Measurements from ENCODE around the gene KPNA4. TPM values are rescaled to one million over a fixed set of nuclear protein-coding genes. Genes with fewer than 3 reads are reported as not detected.
"Not testable (repeated sequence)": the region's sequence is repeated elsewhere in the genome, so short reads cannot be mapped to it uniquely, and the experiment has no call there.

KPNA4 gene
- polyA plus RNA-seq (ENCODE audit: low read depth in 6 of 6): 10 to 100 TPM in 4 of 6 donors, 1 to 10 TPM in 2; 6.2 to 11.1 (median 10.1) TPM

DNA sequence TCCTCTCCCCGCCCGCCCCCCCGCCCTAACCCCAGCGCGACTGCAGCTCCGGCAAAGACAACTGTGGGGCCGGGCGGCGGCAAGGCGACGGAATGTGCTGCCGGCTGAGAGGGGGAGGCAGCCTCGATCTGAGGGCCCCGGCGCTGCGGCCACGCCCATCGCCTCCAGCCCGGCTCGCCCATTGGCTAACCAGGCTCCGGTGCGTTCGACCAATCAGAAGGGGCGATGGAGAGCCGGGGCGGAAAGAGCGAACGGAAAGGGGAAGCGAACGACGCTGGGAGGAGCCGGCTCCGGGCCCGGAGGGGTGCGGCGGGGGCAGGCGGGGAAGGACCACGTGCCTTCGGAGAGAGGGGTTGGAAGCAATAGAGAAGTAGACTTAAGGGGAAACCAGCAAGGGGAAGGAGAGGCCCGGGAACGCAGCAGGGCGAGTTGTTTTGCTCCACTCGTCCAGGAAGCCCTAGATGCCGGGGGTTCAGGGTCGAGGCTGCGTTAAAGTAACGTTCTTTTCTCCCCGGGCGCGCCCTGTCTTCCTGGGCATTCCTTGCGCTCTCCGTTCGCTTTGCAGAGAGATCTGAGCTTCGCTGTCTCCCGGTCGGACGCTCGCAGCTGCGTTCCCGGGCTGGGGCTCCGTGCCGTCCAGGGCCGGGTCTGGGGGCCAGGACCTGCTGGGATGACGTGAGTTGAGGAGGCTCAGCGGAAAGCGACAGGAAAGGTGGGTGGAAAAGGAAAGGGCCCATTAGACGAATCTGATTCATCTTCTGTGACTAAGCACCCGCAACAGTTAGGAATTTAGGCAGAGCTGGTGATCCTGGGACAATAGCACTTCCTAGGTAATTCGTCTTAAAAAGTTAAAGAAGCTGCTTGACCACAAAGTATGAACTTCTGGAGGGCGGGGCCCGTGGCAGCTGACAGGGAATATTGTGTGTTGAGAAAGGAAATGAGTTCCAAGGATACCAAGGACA is at the start of gene KPNA4:
KPNA4 (minus strand) TSS at position 130 of the 962 bp plus-strand sequence. CDS start 289 bp downstream, outside the sequence.
- peak within 1 kb of the TSS; percentile 96 to 98 (median 97) for H3K27ac Mint-ChIP-seq
- peaks cover 7 to 10% of the 10 kb centered on the region in 2 donors for H3K36me3 Mint-ChIP-seq
- ATAC-seq (ENCODE audit: low read depth in 2 of 2) (peak; percentile 84), DNase-seq (peak; percentile 98)
- peaks cover 40 to 50% (median 48%) of the 10 kb centered on the region in 3 donors for H3K4me1 Mint-ChIP-seq
- H3K9me3 Mint-ChIP-seq: peaks cover 0 to 1% (median 0%) of the 10 kb centered on the region in 7 donors
- H3K4me3 Mint-ChIP-seq: peak within 1 kb of the TSS; percentile 94 to 99 (median 98)
- no peaks in the 10 kb centered on the region for H3K27me3 Mint-ChIP-seq

- ATAC-seq (ENCODE audit: low read depth in 2 of 2): no peak
- Mint-ChIP-seq H3K9me3 (peaks cover 0 to 4% (median 0%) of the 10 kb centered on the region in 7 donors), H3K4me3 (no peak overlapping the region), H3K27me3 (peaks cover 25 to 46% (median 42%) of the 10 kb centered on the region in 3 donors), H3K4me1 (no peaks in the 10 kb centered on the region), H3K36me3 (no peaks in the 10 kb centered on the region), H3K27ac (no peak overlapping the region)
- DNase-seq: no peak
These were observed 48.3 kb upstream of the KPNA4 start for GRCh38 chr3:160613661-160614060.

GRCh38 chr3:160612386-160613075 is 47.2 kb upstream of the KPNA4 start:
- Mint-ChIP-seq H3K4me1 (no peaks in the 10 kb centered on the region), H3K4me3 (no peak overlapping the region), H3K27ac (no peak overlapping the region), H3K36me3 (no peaks in the 10 kb centered on the region), H3K9me3 (peaks cover 0 to 4% (median 0%) of the 10 kb centered on the region in 7 donors), H3K27me3 (peaks cover 31 to 47% (median 42%) of the 10 kb centered on the region in 3 donors)
- no peak for ATAC-seq (ENCODE audit: low read depth in 2 of 2)
- no peak for DNase-seq

DNA sequence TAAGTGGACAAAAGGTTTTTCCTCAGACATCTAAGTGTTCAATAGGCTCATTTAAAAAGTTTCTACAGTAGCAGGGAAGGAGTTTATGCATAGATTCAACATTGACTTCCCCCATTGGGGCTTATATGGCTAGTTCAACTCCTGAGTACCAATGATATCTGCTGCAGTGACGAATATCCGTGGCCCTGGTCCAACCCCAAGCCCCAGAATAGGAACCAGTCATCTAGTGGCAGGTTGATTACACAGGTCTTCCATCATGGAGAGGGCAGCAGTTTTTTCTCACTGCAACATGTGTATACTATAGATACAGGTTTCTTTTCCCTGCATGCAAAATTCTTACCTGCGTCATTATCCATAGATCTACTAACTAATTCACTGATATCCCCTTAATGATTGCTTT is 45.8 kb upstream of the KPNA4 start:
- H3K4me3 Mint-ChIP-seq: no peak overlapping the region
- H3K9me3 Mint-ChIP-seq: peaks cover 0 to 4% (median 0%) of the 10 kb centered on the region in 7 donors
- ATAC-seq (ENCODE audit: low read depth in 2 of 2) (no peak), DNase-seq (no peak)
- H3K27me3 Mint-ChIP-seq: peaks cover 33 to 47% (median 36%) of the 10 kb centered on the region in 3 donors
- no peaks in the 10 kb centered on the region for H3K4me1 Mint-ChIP-seq
- no peak overlapping the region for H3K27ac Mint-ChIP-seq
- H3K36me3 Mint-ChIP-seq: no peaks in the 10 kb centered on the region

GRCh38 chr3:160608870-160609269 is 43.5 kb upstream of the KPNA4 start:
- H3K4me1 Mint-ChIP-seq: no peaks in the 10 kb centered on the region
- H3K27me3 Mint-ChIP-seq: peaks cover 26 to 40% (median 28%) of the 10 kb centered on the region in 3 donors
- no peak for ATAC-seq (ENCODE audit: low read depth in 2 of 2)
- H3K9me3 Mint-ChIP-seq: peaks cover 0 to 6% (median under 1%) of the 10 kb centered on the region in 7 donors
- H3K4me3 Mint-ChIP-seq: no peak overlapping the region
- H3K27ac Mint-ChIP-seq: no peak overlapping the region
- H3K36me3 Mint-ChIP-seq: no peaks in the 10 kb centered on the region
- DNase-seq: no peak

GRCh38 chr3:160607826-160608225 is 42.5 kb upstream of the KPNA4 start:
- H3K27ac Mint-ChIP-seq: no peak overlapping the region
- H3K27me3 Mint-ChIP-seq: peaks cover 17 to 29% (median 19%) of the 10 kb centered on the region in 3 donors
- DNase-seq (no peak), ATAC-seq (ENCODE audit: low read depth in 2 of 2) (no peak)
- H3K4me1 Mint-ChIP-seq: no peaks in the 10 kb centered on the region
- H3K36me3 Mint-ChIP-seq: no peaks in the 10 kb centered on the region
- peaks cover 0 to 7% (median 4%) of the 10 kb centered on the region in 7 donors for H3K9me3 Mint-ChIP-seq
- H3K4me3 Mint-ChIP-seq: no peak overlapping the region

DNA sequence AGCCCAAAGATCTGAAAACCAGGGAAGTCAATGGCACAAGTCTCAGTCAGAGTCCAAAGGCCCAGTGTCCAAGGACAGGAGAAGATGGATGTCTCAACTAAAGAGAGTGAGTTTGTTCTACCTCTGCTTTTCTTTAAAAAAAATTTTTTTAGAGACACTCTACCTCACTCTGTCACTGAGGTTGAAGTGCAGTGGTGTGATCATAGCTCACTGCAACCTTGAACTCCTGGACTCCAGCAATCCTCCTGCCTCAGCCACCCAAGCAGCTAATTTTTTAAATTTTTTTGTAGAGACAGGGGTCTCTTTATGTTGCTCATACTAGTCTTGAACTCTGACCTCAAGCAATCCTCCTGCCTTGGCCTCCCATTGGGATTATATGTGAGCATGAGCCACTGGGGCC is 39.9 kb upstream of the KPNA4 start:
- Mint-ChIP-seq H3K4me1 (no peaks in the 10 kb centered on the region), H3K4me3 (no peak overlapping the region), H3K36me3 (no peaks in the 10 kb centered on the region)

DNA sequence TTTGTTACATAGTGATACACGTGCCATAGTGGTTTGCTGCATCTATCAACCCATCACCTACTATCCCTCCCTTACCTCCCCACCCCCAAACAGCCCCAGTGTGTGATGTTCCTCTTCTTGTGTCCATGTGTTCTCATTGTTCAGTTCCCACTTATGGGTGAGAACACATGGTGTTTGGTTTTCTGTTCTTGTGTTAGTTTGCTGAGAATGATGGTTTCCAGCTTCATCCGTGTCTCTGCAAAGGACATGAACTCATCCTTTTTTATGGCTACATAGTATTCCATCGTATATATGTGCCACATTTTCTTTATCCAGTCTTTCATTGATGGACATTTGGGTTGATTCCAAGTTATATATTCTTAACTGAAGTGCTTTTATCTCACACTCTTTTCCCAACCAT is 38.5 kb upstream of the KPNA4 start:
- not testable (repeated sequence) for H3K27ac Mint-ChIP-seq; ATAC-seq (ENCODE audit: low read depth in 2 of 2); H3K36me3 Mint-ChIP-seq; H3K4me1 Mint-ChIP-seq; H3K9me3 Mint-ChIP-seq; H3K4me3 Mint-ChIP-seq; DNase-seq
- H3K27me3 Mint-ChIP-seq: peaks cover 8 to 14% (median 11%) of the 10 kb centered on the region in 3 donors

More for the DNA sequence above, 39.9 kb upstream of the KPNA4 start:
- H3K9me3 Mint-ChIP-seq: peaks cover 0 to 7% (median 4%) of the 10 kb centered on the region in 7 donors
- ATAC-seq (ENCODE audit: low read depth in 2 of 2): no peak
- H3K27ac Mint-ChIP-seq: no peak overlapping the region
- peaks cover 8 to 18% (median 15%) of the 10 kb centered on the region in 3 donors for H3K27me3 Mint-ChIP-seq
- no peak for DNase-seq

DNA sequence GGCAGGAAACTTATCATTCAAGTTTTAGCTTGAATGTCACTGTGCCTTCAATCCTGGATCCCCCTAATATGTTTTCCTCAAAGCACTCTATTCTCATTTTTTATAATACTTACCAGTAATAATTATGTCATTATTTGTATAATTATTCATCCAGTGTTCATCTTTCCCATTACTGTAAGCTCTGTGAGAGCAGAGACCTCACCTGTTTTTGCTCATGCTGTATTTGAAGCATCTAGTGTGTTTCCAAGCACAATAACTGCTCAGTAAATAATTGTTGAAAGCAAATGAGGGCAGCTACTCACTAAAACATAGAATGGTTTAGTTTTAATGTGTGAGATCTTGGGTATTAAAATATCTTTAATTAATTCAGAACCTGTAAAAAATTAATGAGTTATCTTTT is 36.9 kb upstream of the KPNA4 start:
- Mint-ChIP-seq H3K27me3 (peaks cover 0 to 11% (median 10%) of the 10 kb centered on the region in 3 donors), H3K36me3 (no peaks in the 10 kb centered on the region), H3K9me3 (peaks cover 0 to 7% (median 3%) of the 10 kb centered on the region in 7 donors), H3K4me1 (no peaks in the 10 kb centered on the region), H3K4me3 (no peak overlapping the region), H3K27ac (no peak overlapping the region)
- DNase-seq (no peak), ATAC-seq (ENCODE audit: low read depth in 2 of 2) (no peak)

DNA sequence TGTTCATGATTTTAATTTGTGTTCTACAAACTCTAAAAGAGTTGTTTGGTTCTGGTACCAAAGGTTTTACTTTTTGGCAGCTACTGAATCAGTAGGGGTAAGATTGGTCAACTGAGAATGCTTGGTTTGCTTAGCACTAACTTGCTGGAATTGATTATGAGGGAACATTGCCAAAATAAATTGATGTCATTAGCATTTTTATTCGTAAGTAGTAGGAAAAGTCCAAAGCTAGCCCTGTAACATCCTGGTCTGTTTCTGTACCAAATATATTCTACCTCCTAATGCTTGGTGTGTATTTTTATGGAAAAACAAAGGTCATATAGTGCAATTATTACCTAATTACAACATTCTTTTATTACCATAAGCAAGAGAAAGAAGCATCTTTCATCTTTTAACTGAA is 35.9 kb upstream of the KPNA4 start:
- DNase-seq: no peak
- Mint-ChIP-seq H3K4me3 (no peak overlapping the region), H3K9me3 (peaks cover 0 to 7% (median 3%) of the 10 kb centered on the region in 7 donors), H3K27ac (no peak overlapping the region), H3K27me3 (peaks cover 0 to 11% (median 10%) of the 10 kb centered on the region in 3 donors), H3K4me1 (no peaks in the 10 kb centered on the region), H3K36me3 (no peaks in the 10 kb centered on the region)
- no peak for ATAC-seq (ENCODE audit: low read depth in 2 of 2)

- peaks cover 4 to 19% (median 8%) of the 10 kb centered on the region in 7 donors for H3K9me3 Mint-ChIP-seq
- ATAC-seq (ENCODE audit: low read depth in 2 of 2): no peak
These were observed 33.5 kb upstream of the KPNA4 start for GRCh38 chr3:160598865-160599264.

GRCh38 chr3:160588023-160588422 is 22.7 kb upstream of the KPNA4 start:
- no peak overlapping the region for H3K4me3 Mint-ChIP-seq
- DNase-seq (no peak), ATAC-seq (ENCODE audit: low read depth in 2 of 2) (no peak)
- H3K9me3 Mint-ChIP-seq: peaks cover 18 to 92% (median 31%) of the 10 kb centered on the region in 7 donors
- peaks cover 21 to 62% (median 31%) of the 10 kb centered on the region in 3 donors for H3K27me3 Mint-ChIP-seq
- H3K27ac Mint-ChIP-seq: no peak overlapping the region
- peaks cover 13 to 19% of the 10 kb centered on the region in 2 donors for H3K36me3 Mint-ChIP-seq
- peaks cover 0 to under 1% (median 0%) of the 10 kb centered on the region in 3 donors for H3K4me1 Mint-ChIP-seq

More at GRCh38 chr3:160598865-160599264, 33.5 kb upstream of the KPNA4 start:
- Mint-ChIP-seq H3K4me1 (no peaks in the 10 kb centered on the region), H3K27me3 (peaks cover 0 to 11% (median 10%) of the 10 kb centered on the region in 3 donors), H3K36me3 (no peaks in the 10 kb centered on the region), H3K27ac (no peak overlapping the region), H3K4me3 (no peak overlapping the region)
- no peak for DNase-seq

GRCh38 chr3:160587105-160587504 is 21.7 kb upstream of the KPNA4 start:
- DNase-seq (no peak), ATAC-seq (ENCODE audit: low read depth in 2 of 2) (no peak)
- Mint-ChIP-seq H3K9me3 (peaks cover 18 to 92% (median 35%) of the 10 kb centered on the region in 7 donors), H3K27me3 (peaks cover 21 to 64% (median 31%) of the 10 kb centered on the region in 3 donors), H3K4me3 (no peak overlapping the region), H3K27ac (no peak overlapping the region), H3K4me1 (peaks cover 0 to 9% (median 5%) of the 10 kb centered on the region in 3 donors), H3K36me3 (peaks cover 13 to 20% of the 10 kb centered on the region in 2 donors)
